ENCODE data around the gene CLEC12A.

- TF ChIP-seq PAWR (CRISPR knock-in tag; IDR thresholded peaks at IDR 0.05; ENCODE audit: borderline replicate concordance) (no peak), CC2D1A (CRISPR knock-in tag; IDR thresholded peaks at IDR 0.05) (no peak), CTCF (CRISPR knock-in tag; IDR thresholded peaks at IDR 0.05) (no peak), PAX8 (CRISPR knock-in tag; IDR thresholded peaks at IDR 0.05; ENCODE audit: borderline replicate concordance) (no peak), ATF3 (CRISPR knock-in tag; IDR thresholded peaks at IDR 0.05) (no peak), ZFP91 (CRISPR knock-in tag; IDR thresholded peaks at IDR 0.05; ENCODE audit: borderline replicate concordance) (no peak)
Observed at GRCh38 chr12:9961901-9962300, 9.3 kb upstream of the CLEC12A start.

Data from HepG2 (cell line).